ENCODE data around the gene FPGT. TPM values are rescaled to one million over a fixed set of nuclear protein-coding genes. Genes with fewer than 3 reads are reported as not detected.

The FPGT gene
- total RNA-seq, 1 experiment from 2014 or later = 12.2 TPM

GRCh38 chr1:74223453-74223852 lies 25.4 kb downstream of the FPGT start:
- H3K27me3 ChIP-seq (ENCODE audit: insufficient read depth, low read depth) = no peaks in the 10 kb centered on the region
- no peak overlapping the region for H3K4me3 ChIP-seq
- BruUV-seq (replicated peaks) = no TSS peak
- no peaks in the 10 kb centered on the region for H4K20me1 ChIP-seq (ENCODE audit: insufficient read depth)
- no peaks in the 10 kb centered on the region for H3K79me2 ChIP-seq (ENCODE audit: low read depth)
- TF ChIP-seq EZH2 (IDR thresholded peaks at IDR 0.05; ENCODE audit: low read depth) (no peak), CTCF (conservative IDR thresholded peaks at IDR 0.05) (no peak)
- intact Hi-C loops (cut with micrococcal nuclease; ENCODE audit: unreplicated experiment) = no loop called here
- no peak overlapping the region for H3K27ac ChIP-seq
- H3K36me3 ChIP-seq (ENCODE audit: low read depth) = no peaks in the 10 kb centered on the region
- H2AFZ ChIP-seq = no peak overlapping the region
- H3K9me3 ChIP-seq (ENCODE audit: insufficient read depth, low read depth) = no peaks in the 10 kb centered on the region
- POLR2A ChIA-PET (ENCODE audit: unreplicated experiment) = no interaction called here
- DNase-seq = no peak
- CTCF ChIA-PET = no interaction called here
- H3K4me2 ChIP-seq = no peak overlapping the region
- H3K9me2 ChIP-seq (ENCODE audit: insufficient read depth) = peaks cover 4% of the 10 kb centered on the region; the same call in 1 of the 2 replicates
- no peaks in the 10 kb centered on the region; the same call in 1 of the 2 replicates for H3K4me1 ChIP-seq (replicated peaks; ENCODE audit: insufficient read depth)
- H3F3A ChIP-seq (ENCODE audit: insufficient read depth, low read depth) = no peaks in the 10 kb centered on the region

GRCh38 chr1:74235153-74235552 lies 37.1 kb downstream of the FPGT start, which contains the start of gene TNNI3K:
Gene TNNI3K (plus strand): TSS chr1:74235387. CDS start chr1:74235452, 65 bp downstream.
- POLR2A ChIA-PET (ENCODE audit: unreplicated experiment) = no interaction called here
- TF ChIP-seq CTCF (conservative IDR thresholded peaks at IDR 0.05) = no peak
- no peak for TF ChIP-seq EZH2 (IDR thresholded peaks at IDR 0.05; ENCODE audit: low read depth)
- no peaks in the 10 kb centered on the region for H3K36me3 ChIP-seq (ENCODE audit: low read depth)
- no peak for DNase-seq
- H2AFZ ChIP-seq = no peak within 1 kb of the TSS
- CTCF ChIA-PET = no interaction called here
- no peaks in the 10 kb centered on the region for H3K4me1 ChIP-seq (replicated peaks; ENCODE audit: insufficient read depth)
- no peak within 1 kb of the TSS for H3K27ac ChIP-seq
- H3K9me3 ChIP-seq (ENCODE audit: insufficient read depth, low read depth) = no peaks in the 10 kb centered on the region
- no peaks in the 10 kb centered on the region for H3F3A ChIP-seq (ENCODE audit: insufficient read depth, low read depth)
- intact Hi-C loops (cut with micrococcal nuclease; ENCODE audit: unreplicated experiment) = no loop called here
- no peak within 1 kb of the TSS for H3K4me2 ChIP-seq
- no peak within 1 kb of the TSS for H3K4me3 ChIP-seq
- no peaks in the 10 kb centered on the region for H3K79me2 ChIP-seq (ENCODE audit: low read depth)
- no peaks in the 10 kb centered on the region for H3K27me3 ChIP-seq (ENCODE audit: insufficient read depth, low read depth)
- H3K9me2 ChIP-seq (ENCODE audit: insufficient read depth) = no peaks in the 10 kb centered on the region
- no TSS peak for BruUV-seq (replicated peaks)
- no peaks in the 10 kb centered on the region for H4K20me1 ChIP-seq (ENCODE audit: insufficient read depth)

GRCh38 chr1:74236440-74236839 lies 38.4 kb downstream of the FPGT start:
- Histone ChIP-seq H3K9me2 (ENCODE audit: insufficient read depth) (no peaks in the 10 kb centered on the region), H3F3A (ENCODE audit: insufficient read depth, low read depth) (no peaks in the 10 kb centered on the region), H3K27ac (no peak overlapping the region), H3K27me3 (ENCODE audit: insufficient read depth, low read depth) (no peaks in the 10 kb centered on the region), H3K9me3 (ENCODE audit: insufficient read depth, low read depth) (no peaks in the 10 kb centered on the region), H3K36me3 (ENCODE audit: low read depth) (no peaks in the 10 kb centered on the region), H3K4me3 (no peak overlapping the region), H3K4me1 (replicated peaks; ENCODE audit: insufficient read depth) (no peaks in the 10 kb centered on the region), H3K4me2 (no peak overlapping the region), H4K20me1 (ENCODE audit: insufficient read depth) (no peaks in the 10 kb centered on the region), H3K79me2 (ENCODE audit: low read depth) (no peaks in the 10 kb centered on the region), H2AFZ (no peak overlapping the region)
- no TSS peak for BruUV-seq (replicated peaks)
- TF ChIP-seq EZH2 (IDR thresholded peaks at IDR 0.05; ENCODE audit: low read depth) (no peak), CTCF (conservative IDR thresholded peaks at IDR 0.05) (no peak)
- no peak for DNase-seq
- POLR2A ChIA-PET (ENCODE audit: unreplicated experiment) = no interaction called here
- CTCF ChIA-PET = no interaction called here
- intact Hi-C loops (cut with micrococcal nuclease; ENCODE audit: unreplicated experiment) = no loop called here

Measured in PC-9 (cell line).